Right lobe of liver (tissue), 6 donors: ENCODE data around the gene KCNA3. TPM values are rescaled to one million over a fixed set of nuclear protein-coding genes. Genes with fewer than 3 reads are reported as not detected.
A peak's percentile ranks its signal among the peaks of the same experiment; 100 is the strongest.

Experiments used
- ATAC-seq, 4 donors: fragments of 200-7000 bp; cut with Tn5 transposase; one replicate each; pipeline ENCODE4 v1.9.1; 2020; ENCODE audit warnings: mild to moderate bottlenecking in 4 of 4, moderate library complexity in 4 of 4
- DNase-seq, 3 donors: peaks; one replicate each; pipeline ENCODE4 v3.0.0-alpha.2; 2020
- H3K27ac ChIP-seq, 3 donors: fragments of 200-600 bp; one replicate each; pipeline ENCODE4 v1.8.0; 2022
- H3K27me3 ChIP-seq, 2 donors: fragments of 200-600 bp; one replicate each; pipeline ENCODE4 v1.8.0; 2022
- H3K36me3 ChIP-seq, 4 donors: fragments of 200-600 bp; sonication (generic) in 1 of 4; one replicate each; pipeline versions ENCODE4 v1.5.1 to v1.8.0; 2017 to 2022; ENCODE audit warnings: control low read depth in 1 of 4
- H3K4me1 ChIP-seq, 4 donors: fragments of 200-600 bp; sonication (generic) in 1 of 4; one replicate each; pipeline versions ENCODE4 v1.5.1 to v1.8.0; 2017 to 2022; ENCODE audit warnings: control low read depth in 1 of 4
- H3K4me3 ChIP-seq, 3 donors: fragments of 200-600 bp; one replicate each; pipeline ENCODE4 v1.8.0; 2022
- H3K9me3 ChIP-seq, 4 donors: fragments of 200-600 bp; sonication (generic) in 1 of 4; one replicate each; pipeline versions ENCODE4 v1.5.1 to v1.8.0; 2017 to 2022; ENCODE audit warnings: control low read depth in 1 of 4
- POLR2A ChIP-seq: fragments of 450-650 bp; IDR thresholded peaks from one replicate; pipeline ENCODE4 v1.6.1; 2017; ENCODE audit warnings: antibody characterized with exemption, mild to moderate bottlenecking
- WGBS: methylation state at CpG from one replicate; pipeline ENCODE4 v1.1.6; 2018; ENCODE audit warnings: low coverage, low lambda C conversion rate; ENCODE audit not compliant: insufficient coverage; ENCODE audit errors: missing lambda C conversion rate; 5-methylcytosine and 5-hydroxymethylcytosine counted together
- intact Hi-C, 2 donors: fragments of 100-400 bp; cut with DNase I; formaldehyde crosslinking; loops; one replicate each; pipeline versions ENCODE4 v1.11.2 to v1.14.1; 2022
- total RNA-seq, 6 experiments: library from RNA; depleted of rRNA in 2 of 6; stranded (reverse); fragments of >200 nt in 2 of 6; fragmentation: NEBNext Ultra II Directional in 3 of 6; extraction: Animal tissue kit (Norgen Biotek cat#: 25700) in 3 of 6; gene quantifications; one replicate each; pipeline versions ENCODE4 v1.1.0 to v1.2.4, GENCODE V29; 2016 to 2023
- TF ChIP-seq, protein P1 (sequence below), 4 donors: fragments of 200-600 bp in 3 of 4; fragments of 450-650 bp in 1 of 4; IDR thresholded peaks; one replicate each; pipeline versions ENCODE4 v1.5.1 to v1.8.0; 2016 to 2022; ENCODE audit warnings: antibody characterized with exemption in 4 of 4, mild to moderate bottlenecking in 2 of 4
- donor health status: DM: no; HTN: yes; CAD: no.
- donor health status: DM: no; HTN: no; CAD: no.
- donor health status: DM: no; HTN: no; CAD: no.
- donor health status: DM: no; HTN: yes; CAD: no.
- donor health status: DM: no; HTN: yes; CAD: no.

KCNA3 gene
- total RNA-seq, 6 experiments from 2014 or later, result 0.09 to 1.2 (median 0.45) TPM

GRCh38 chr1:110672753-110673108 is 2.0 kb downstream of the KCNA3 start:
- ATAC-seq (peak in 2 of 4 donors; percentile 18 to 28), DNase-seq (no peak)
- Histone ChIP-seq H3K9me3 (no peaks in the 10 kb centered on the region), H3K36me3 (no peaks in the 10 kb centered on the region), H3K4me3 (peak overlapping the region in 1 of 3 donors; percentile 50), H3K27me3 (peaks cover 0 to 19% of the 10 kb centered on the region in 2 donors), H3K27ac (peak overlapping the region in 1 of 3 donors; percentile 15), H3K4me1 (peaks cover 0 to 11% (median 2%) of the 10 kb centered on the region in 4 donors)
- intact Hi-C loops, result no loop called here
- TF ChIP-seq, protein P1, sequence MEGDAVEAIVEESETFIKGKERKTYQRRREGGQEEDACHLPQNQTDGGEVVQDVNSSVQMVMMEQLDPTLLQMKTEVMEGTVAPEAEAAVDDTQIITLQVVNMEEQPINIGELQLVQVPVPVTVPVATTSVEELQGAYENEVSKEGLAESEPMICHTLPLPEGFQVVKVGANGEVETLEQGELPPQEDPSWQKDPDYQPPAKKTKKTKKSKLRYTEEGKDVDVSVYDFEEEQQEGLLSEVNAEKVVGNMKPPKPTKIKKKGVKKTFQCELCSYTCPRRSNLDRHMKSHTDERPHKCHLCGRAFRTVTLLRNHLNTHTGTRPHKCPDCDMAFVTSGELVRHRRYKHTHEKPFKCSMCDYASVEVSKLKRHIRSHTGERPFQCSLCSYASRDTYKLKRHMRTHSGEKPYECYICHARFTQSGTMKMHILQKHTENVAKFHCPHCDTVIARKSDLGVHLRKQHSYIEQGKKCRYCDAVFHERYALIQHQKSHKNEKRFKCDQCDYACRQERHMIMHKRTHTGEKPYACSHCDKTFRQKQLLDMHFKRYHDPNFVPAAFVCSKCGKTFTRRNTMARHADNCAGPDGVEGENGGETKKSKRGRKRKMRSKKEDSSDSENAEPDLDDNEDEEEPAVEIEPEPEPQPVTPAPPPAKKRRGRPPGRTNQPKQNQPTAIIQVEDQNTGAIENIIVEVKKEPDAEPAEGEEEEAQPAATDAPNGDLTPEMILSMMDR (IDR thresholded peaks at IDR 0.05), result no peak
- TF ChIP-seq POLR2A, result no peak
- WGBS, result 28% methylated on average over 4 of the region's 4 CpGs

DNA sequence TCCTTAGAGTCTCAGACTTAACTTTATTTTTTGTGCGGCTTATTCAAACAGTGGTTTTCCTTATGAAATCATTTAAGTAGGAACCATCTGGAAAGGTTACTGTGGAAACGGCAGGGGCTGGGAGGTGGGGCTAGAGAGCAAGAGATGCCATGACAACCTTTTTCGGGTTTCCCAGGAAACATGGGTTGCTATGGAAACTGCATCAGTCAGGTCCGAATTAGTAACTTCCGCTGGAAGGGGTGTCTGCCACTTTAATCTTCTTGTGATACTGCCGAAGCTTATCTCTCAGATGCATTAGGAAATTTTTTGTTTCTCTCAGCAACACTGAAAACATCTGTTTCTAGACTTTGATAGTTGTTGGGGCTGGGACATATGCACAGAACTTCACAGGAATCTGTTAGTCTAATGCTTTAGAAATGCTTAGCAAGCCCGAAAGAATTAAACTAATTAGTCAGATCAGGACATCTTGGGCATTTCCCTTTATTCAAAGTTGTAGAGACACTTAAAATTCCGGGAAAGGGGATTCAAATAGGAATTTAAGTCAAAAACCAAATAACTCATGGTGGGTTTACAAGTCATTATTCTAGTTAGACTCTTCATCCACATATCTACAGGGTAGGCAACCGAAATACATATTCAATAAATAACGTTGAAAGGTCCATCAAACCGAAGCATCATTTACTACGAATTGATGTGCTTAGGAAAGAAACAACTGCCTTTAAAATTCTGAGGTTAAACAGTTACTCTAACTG is 2.6 kb downstream of the KCNA3 start:
- intact Hi-C loops, result no loop called here
- Histone ChIP-seq H3K4me3 (peak overlapping the region in 1 of 3 donors; percentile 8), H3K4me1 (peaks cover 0 to 11% (median 2%) of the 10 kb centered on the region in 4 donors), H3K36me3 (no peaks in the 10 kb centered on the region), H3K27ac (peak overlapping the region in 1 of 3 donors; percentile 15), H3K27me3 (peaks cover 0 to 19% of the 10 kb centered on the region in 2 donors), H3K9me3 (no peaks in the 10 kb centered on the region)
- no peak for TF ChIP-seq POLR2A
- TF ChIP-seq, protein P1 (IDR thresholded peaks at IDR 0.05), result no peak
- ATAC-seq (peak in 1 of 4 donors; percentile 43), DNase-seq (no peak)
- 17% methylated on average over 12 of the region's 12 CpGs for WGBS

DNA sequence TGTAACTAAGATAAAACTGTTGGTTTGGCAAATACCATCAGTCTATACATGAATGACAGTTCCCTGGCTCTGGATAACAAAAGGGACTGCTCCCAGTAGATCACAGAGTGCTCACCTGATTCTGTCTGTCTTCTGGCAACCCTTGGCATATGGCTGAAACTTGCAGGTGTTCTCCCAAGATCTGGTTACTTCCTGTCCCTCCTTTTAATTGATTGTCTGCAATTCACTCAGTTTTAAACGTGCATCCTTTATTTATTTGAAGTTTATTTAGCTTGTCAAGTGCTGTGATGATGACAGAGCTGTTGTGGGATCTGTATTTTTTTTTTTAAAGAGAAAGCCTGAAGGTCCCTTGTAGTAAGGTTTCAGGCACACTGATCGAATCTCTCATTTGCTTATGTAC is 3.4 kb downstream of the KCNA3 start:
- TF ChIP-seq, protein P1 (IDR thresholded peaks at IDR 0.05), result no peak
- TF ChIP-seq POLR2A, result no peak
- Histone ChIP-seq H3K36me3 (no peaks in the 10 kb centered on the region), H3K27ac (no peak overlapping the region), H3K4me3 (no peak overlapping the region), H3K9me3 (no peaks in the 10 kb centered on the region), H3K4me1 (peaks cover 0 to 11% (median 2%) of the 10 kb centered on the region in 4 donors), H3K27me3 (peaks cover 0 to 19% of the 10 kb centered on the region in 2 donors)
- DNase-seq, result no peak
- intact Hi-C loops, result no loop called here
- no peak for ATAC-seq
- WGBS, result 36% methylated on average over 2 of the region's 2 CpGs

DNA sequence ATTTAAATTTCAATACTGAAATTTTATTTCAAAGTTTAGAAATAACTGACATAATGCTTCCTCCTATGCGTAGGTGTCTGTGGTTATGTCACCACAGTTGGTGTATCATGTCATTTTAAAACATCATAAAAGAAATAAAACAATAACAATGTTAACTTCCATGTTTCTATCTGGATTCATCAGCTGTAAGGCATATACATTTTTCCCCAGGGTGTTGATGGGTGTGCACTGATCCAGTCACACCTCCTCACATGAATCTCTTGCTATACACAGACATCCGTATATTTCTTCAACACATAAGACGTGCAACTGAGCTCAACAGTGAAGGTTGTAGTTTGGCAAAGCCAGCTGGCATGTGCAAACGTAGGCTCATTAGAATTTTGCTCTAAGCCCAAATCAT is 6.2 kb downstream of the KCNA3 start:
- no peak overlapping the region for H3K4me3 ChIP-seq
- intact Hi-C loops, result no loop called here

More for the DNA sequence above, 6.2 kb downstream of the KCNA3 start:
- no peaks in the 10 kb centered on the region for H3K27me3 ChIP-seq
- no peaks in the 10 kb centered on the region for H3K36me3 ChIP-seq
- H3K4me1 ChIP-seq, result no peaks in the 10 kb centered on the region
- 34% methylated on average over 4 of the region's 4 CpGs for WGBS
- no peak for DNase-seq
- H3K27ac ChIP-seq, result no peak overlapping the region
- TF ChIP-seq, protein P1 (IDR thresholded peaks at IDR 0.05), result no peak
- TF ChIP-seq POLR2A, result no peak
- H3K9me3 ChIP-seq, result no peaks in the 10 kb centered on the region
- ATAC-seq, result no peak
